ENCODE measurements around the gene PRLR.

DNA sequence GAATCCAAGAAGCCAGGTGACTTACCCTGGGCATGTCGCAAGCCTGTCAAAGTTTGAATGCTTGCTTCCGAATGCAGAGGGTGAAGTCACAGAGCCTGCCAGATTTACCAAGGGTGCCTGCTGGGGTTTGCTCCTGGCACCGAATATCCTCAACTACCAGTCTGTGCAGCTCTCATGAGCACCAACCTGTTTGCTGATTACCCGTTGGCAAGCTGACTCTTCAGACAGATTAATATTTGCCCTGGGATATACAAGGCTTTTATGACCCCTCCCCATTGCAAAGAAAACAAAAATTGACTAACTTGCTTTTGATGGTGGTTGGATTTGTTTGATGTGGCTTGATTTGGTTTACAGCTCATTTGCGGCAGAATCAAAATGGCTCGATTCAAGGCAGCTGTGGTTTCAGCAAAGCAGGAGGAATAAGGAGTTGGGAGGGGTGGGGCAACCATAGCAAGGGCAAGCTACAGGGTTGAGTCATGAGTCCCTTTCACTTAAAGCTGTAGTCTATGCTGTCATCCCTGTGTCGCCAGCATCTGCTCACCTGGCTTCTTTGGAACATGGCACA, 100.3 kb downstream of the PRLR start:
- TF ChIP-seq GATA2 (IDR thresholded peaks at IDR 0.05; ENCODE audit: low read depth, low read length) (no peak), GATA3 (IDR thresholded peaks at IDR 0.05; ENCODE audit: low read depth, low read length) (no peak)
